H9 (cell line): ENCODE data around the gene ARFGEF2. TPM values are rescaled to one million over a fixed set of nuclear protein-coding genes. Genes with fewer than 3 reads are reported as not detected.

ENCODE experiments used
- DNase-seq: peaks from one replicate; pipeline ENCODE4 v3.0.0-alpha.2; 2017
- H2AFZ ChIP-seq: one replicate; pipeline ENCODE4 v1.6.1; 2013; ENCODE audit warnings: mild to moderate bottlenecking, low read length, control low read depth, moderate library complexity
- H2AK5ac ChIP-seq: 2 replicates; pipeline ENCODE4 v1.6.1; 2013; ENCODE audit warnings: low read length, control low read depth, mixed read lengths; ENCODE audit not compliant: insufficient read length
- H2BK120ac ChIP-seq: one replicate; pipeline ENCODE4 v1.6.1; 2013; ENCODE audit warnings: low read depth, mild to moderate bottlenecking, low read length, control low read depth, inconsistent platforms; ENCODE audit not compliant: poor library complexity, severe bottlenecking
- H2BK12ac ChIP-seq: 2 replicates; pipeline ENCODE4 v1.6.1; 2013; ENCODE audit warnings: low read length, control low read depth, mixed read lengths, low read depth; ENCODE audit not compliant: insufficient read length
- H2BK15ac ChIP-seq: 2 replicates; pipeline ENCODE4 v1.6.1; 2013; ENCODE audit warnings: low read depth, low read length, control low read depth
- H2BK20ac ChIP-seq: one replicate; pipeline ENCODE4 v1.6.1; 2013; ENCODE audit warnings: low read depth, mild to moderate bottlenecking, low read length, control low read depth, inconsistent platforms; ENCODE audit not compliant: poor library complexity, severe bottlenecking
- H2BK5ac ChIP-seq: 2 replicates; pipeline ENCODE4 v1.6.1; 2013; ENCODE audit warnings: low read length, control low read depth, mixed read lengths; ENCODE audit not compliant: insufficient read length
- H3K14ac ChIP-seq: 2 replicates; pipeline ENCODE4 v1.6.1; 2013; ENCODE audit warnings: low read length, control low read depth; ENCODE audit not compliant: insufficient read depth
- H3K18ac ChIP-seq: 2 replicates; pipeline ENCODE4 v1.6.1; 2013; ENCODE audit warnings: low read depth, mild to moderate bottlenecking, mixed read lengths, low read length, control low read depth; ENCODE audit not compliant: insufficient read length
- H3K23ac ChIP-seq: 2 replicates; pipeline ENCODE4 v1.6.1; 2013; ENCODE audit warnings: low read length, control low read depth, mixed read lengths, low read depth; ENCODE audit not compliant: insufficient read length
- H3K23me2 ChIP-seq: 2 replicates; pipeline ENCODE4 v1.6.1; 2013; ENCODE audit warnings: low read depth, mild to moderate bottlenecking, mixed read lengths, low read length, control low read depth; ENCODE audit not compliant: insufficient read length, poor library complexity, severe bottlenecking
- H3K27ac ChIP-seq: 2 replicates; pipeline ENCODE4 v1.5.1; 2013; ENCODE audit warnings: low read length, control low read depth, mixed read lengths, low read depth; ENCODE audit not compliant: insufficient read length
- H3K27me3 ChIP-seq: 2 replicates; pipeline ENCODE4 v1.6.1; 2013; ENCODE audit warnings: low read length, control low read depth, inconsistent platforms; ENCODE audit not compliant: insufficient read depth
- H3K4ac ChIP-seq: 2 replicates; pipeline ENCODE4 v1.6.1; 2013; ENCODE audit warnings: low read depth, mild to moderate bottlenecking, control low read depth, inconsistent platforms, low read length, moderate library complexity
- H3K4me1 ChIP-seq: 2 replicates; pipeline ENCODE4 v1.6.1; 2013; ENCODE audit warnings: low read length, control low read depth, inconsistent platforms; ENCODE audit not compliant: insufficient read depth
- H3K4me2 ChIP-seq: 2 replicates; pipeline ENCODE4 v1.6.1; 2013; ENCODE audit warnings: low read length, control low read depth, mixed read lengths; ENCODE audit not compliant: insufficient read length, insufficient read depth
- H3K56ac ChIP-seq: 2 replicates; pipeline ENCODE4 v1.6.1; 2013; ENCODE audit warnings: low read depth, mild to moderate bottlenecking, mixed read lengths, low read length, control low read depth; ENCODE audit not compliant: insufficient read length
- H3K79me1 ChIP-seq: 2 replicates; pipeline ENCODE4 v1.6.1; 2013; ENCODE audit warnings: low read depth, mild to moderate bottlenecking, moderate library complexity, low read length, control low read depth, inconsistent platforms; ENCODE audit not compliant: insufficient read depth, poor library complexity, severe bottlenecking
- H3K79me2 ChIP-seq: 2 replicates; pipeline ENCODE4 v1.6.1; 2013; ENCODE audit warnings: low read length, control low read depth, inconsistent platforms; ENCODE audit not compliant: insufficient read depth
- H3K9ac ChIP-seq: 2 replicates; pipeline ENCODE4 v1.6.1; 2013; ENCODE audit warnings: low read length, control low read depth, mixed read lengths; ENCODE audit not compliant: insufficient read length; ENCODE audit errors: extremely low read depth
- H3K9me3 ChIP-seq: one replicate; pipeline ENCODE4 v1.6.1; 2013; ENCODE audit warnings: low read depth, low read length, inconsistent platforms; ENCODE audit not compliant: control insufficient read depth
- H3T11ph ChIP-seq: one replicate; pipeline ENCODE4 v1.6.1; 2013; ENCODE audit warnings: mild to moderate bottlenecking, low read length, control low read depth, inconsistent platforms
- H4K20me1 ChIP-seq: one replicate; pipeline ENCODE4 v1.6.1; 2013; ENCODE audit not compliant: control insufficient read depth, insufficient read length, insufficient read depth
- H4K5ac ChIP-seq: 2 replicates; pipeline ENCODE4 v1.6.1; 2013; ENCODE audit warnings: low read depth, mild to moderate bottlenecking, mixed read lengths, low read length, control low read depth; ENCODE audit not compliant: insufficient read length
- H4K8ac ChIP-seq: replicated peaks from 2 replicates; pipeline ENCODE4 v1.6.1; 2013; ENCODE audit warnings: low read length, control low read depth, mixed read lengths, low read depth; ENCODE audit not compliant: insufficient read length
- H4K91ac ChIP-seq: 2 replicates; pipeline ENCODE4 v1.6.1; 2013; ENCODE audit warnings: low read depth, mild to moderate bottlenecking, moderate library complexity, mixed read lengths, low read length, control low read depth; ENCODE audit not compliant: insufficient read length
- H3K27ac Mint-ChIP-seq, 3 experiments: 2 replicates in 2 of 3; 3 replicates in 1 of 3; pipeline ENCODE4 v1.8.0; 2020 to 2021; ENCODE audit warnings: mixed read lengths in 3 of 3, mild to moderate bottlenecking in 1 of 3, moderate library complexity in 1 of 3
- H3K27me3 Mint-ChIP-seq: 2 replicates; pipeline ENCODE4 v1.8.0; 2021; ENCODE audit warnings: low read depth, mild to moderate bottlenecking, moderate library complexity, mixed read lengths
- H3K36me3 Mint-ChIP-seq, 3 experiments: 2 replicates in 2 of 3; 3 replicates in 1 of 3; pipeline ENCODE4 v1.8.0; 2020 to 2021; ENCODE audit warnings: low read depth in 3 of 3, mixed read lengths in 3 of 3; ENCODE audit not compliant: insufficient read depth in 1 of 3
- H3K4me1 Mint-ChIP-seq, 2 experiments: 2 replicates each; pipeline ENCODE4 v1.8.0; 2020; ENCODE audit warnings: mixed read lengths in 2 of 2
- H3K4me3 Mint-ChIP-seq, 2 experiments: 2 replicates in 1 of 2; 3 replicates in 1 of 2; pipeline ENCODE4 v1.8.0; 2020 to 2021; ENCODE audit warnings: mild to moderate bottlenecking in 2 of 2, mixed read lengths in 2 of 2, moderate library complexity in 1 of 2
- H3K9me3 Mint-ChIP-seq, 2 experiments: 2 replicates in 1 of 2; 3 replicates in 1 of 2; pipeline ENCODE4 v1.8.0; 2020; ENCODE audit warnings: mild to moderate bottlenecking in 2 of 2, mixed read lengths in 2 of 2, moderate library complexity in 1 of 2
- WGBS: extraction: QIAGEN DNeasy Blood & Tissue Kit; methylation state at CpG from one replicate; pipeline ENCODE4 v1.1.7; 2013; ENCODE audit warnings: missing lambda C conversion rate, low lambda C conversion rate, mixed read lengths; ENCODE audit not compliant: insufficient read length; ENCODE audit errors: extremely low coverage; 5-methylcytosine and 5-hydroxymethylcytosine counted together
- total RNA-seq: library from RNA; stranded (reverse); gene quantifications from 2 replicates; pipeline ENCODE4 v1.2.1, GENCODE V29; 2021
- TF ChIP-seq, protein P1 (sequence below): fragments of 200-600 bp; sonication (generic); conservative IDR thresholded peaks from 3 replicates; pipeline ENCODE4 v1.8.0; 2021; ENCODE audit warnings: antibody characterized with exemption, mild to moderate bottlenecking

Gene ARFGEF2
- total RNA-seq, 1 experiment from 2014 or later, result 16.6 TPM

- Mint-ChIP-seq H3K36me3 (peaks cover 17 to 22% (median 20%) of the 10 kb centered on the region in 3 experiments; a peak in 5 of 7 replicates), H3K27ac (no peak overlapping the region), H3K4me1 (peaks cover 3% of the 10 kb centered on the region in 2 experiments; a peak in 1 of 4 replicates), H3K9me3 (peaks cover 9 to 11% of the 10 kb centered on the region in 2 experiments), H3K27me3 (no peaks in the 10 kb centered on the region), H3K4me3 (no peak overlapping the region)
- Histone ChIP-seq H4K5ac (no peak overlapping the region), H3K9ac (no peak overlapping the region), H3K79me2 (peaks cover 2% of the 10 kb centered on the region; the same call in 1 of the 2 replicates), H2BK120ac (no peak overlapping the region), H2BK15ac (no peak overlapping the region), H2AK5ac (no peak overlapping the region), H2AFZ (no peak overlapping the region), H2BK12ac (no peak overlapping the region), H3K4me2 (no peak overlapping the region), H4K20me1 (no peaks in the 10 kb centered on the region), H3K23ac (no peak overlapping the region), H3K14ac (no peak overlapping the region), H2BK5ac (no peak overlapping the region), H3K79me1 (peaks cover 17% of the 10 kb centered on the region), H3K9me3 (no peaks in the 10 kb centered on the region), H2BK20ac (no peak overlapping the region), H3K4me1 (no peaks in the 10 kb centered on the region), H3K27ac (no peak overlapping the region), H3K56ac (no peak overlapping the region), H3K23me2 (no peaks in the 10 kb centered on the region), H3K18ac (no peak overlapping the region), H3T11ph (no peak overlapping the region), H3K27me3 (no peaks in the 10 kb centered on the region), H3K4ac (no peak overlapping the region), H4K8ac (no peak overlapping the region), H4K91ac (no peak overlapping the region)
- TF ChIP-seq, protein P1, sequence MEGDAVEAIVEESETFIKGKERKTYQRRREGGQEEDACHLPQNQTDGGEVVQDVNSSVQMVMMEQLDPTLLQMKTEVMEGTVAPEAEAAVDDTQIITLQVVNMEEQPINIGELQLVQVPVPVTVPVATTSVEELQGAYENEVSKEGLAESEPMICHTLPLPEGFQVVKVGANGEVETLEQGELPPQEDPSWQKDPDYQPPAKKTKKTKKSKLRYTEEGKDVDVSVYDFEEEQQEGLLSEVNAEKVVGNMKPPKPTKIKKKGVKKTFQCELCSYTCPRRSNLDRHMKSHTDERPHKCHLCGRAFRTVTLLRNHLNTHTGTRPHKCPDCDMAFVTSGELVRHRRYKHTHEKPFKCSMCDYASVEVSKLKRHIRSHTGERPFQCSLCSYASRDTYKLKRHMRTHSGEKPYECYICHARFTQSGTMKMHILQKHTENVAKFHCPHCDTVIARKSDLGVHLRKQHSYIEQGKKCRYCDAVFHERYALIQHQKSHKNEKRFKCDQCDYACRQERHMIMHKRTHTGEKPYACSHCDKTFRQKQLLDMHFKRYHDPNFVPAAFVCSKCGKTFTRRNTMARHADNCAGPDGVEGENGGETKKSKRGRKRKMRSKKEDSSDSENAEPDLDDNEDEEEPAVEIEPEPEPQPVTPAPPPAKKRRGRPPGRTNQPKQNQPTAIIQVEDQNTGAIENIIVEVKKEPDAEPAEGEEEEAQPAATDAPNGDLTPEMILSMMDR, result no peak
- DNase-seq, result no peak
- no CpG with 5 or more reads among the region's 6 CpGs for WGBS
These were observed 17.2 kb downstream of the ARFGEF2 start for GRCh38 chr20:48938670-48939069.
